ENCODE data around the gene GRB14.

- TF ChIP-seq ESRRA (CRISPR knock-in tag; IDR thresholded peaks at IDR 0.05; ENCODE audit: borderline replicate concordance) (no peak), SP1 (CRISPR knock-in tag; conservative IDR thresholded peaks at IDR 0.05) (no peak), CTCF (IDR thresholded peaks at IDR 0.05) (no peak)
Measured at GRCh38 chr2:164593959-164594358, 27.3 kb downstream of the GRB14 start.
